DLD1 (cell line): Measurements from ENCODE around the gene JADE3.

Experiments used
- in situ Hi-C: cut with HindIII; loops from 2 replicates; pipeline ENCODE4 v1.10.0; 2017; ENCODE audit warnings: low sequenced_read_pairs

Gene JADE3

GRCh38 chrX:47101206-47101605 lies 189.0 kb downstream of the JADE3 start:
- in situ Hi-C loops = no loop called here
